ENCODE results near the gene ODAD3. TPM values are rescaled to one million over a fixed set of nuclear protein-coding genes. Genes with fewer than 3 reads are reported as not detected.
"Not testable (repeated sequence)": the region's sequence is repeated elsewhere in the genome, so short reads cannot be mapped to it uniquely, and the experiment has no call there.

ODAD3 gene
- total RNA-seq, 1 donor from 2014 or later: not detected

DNA sequence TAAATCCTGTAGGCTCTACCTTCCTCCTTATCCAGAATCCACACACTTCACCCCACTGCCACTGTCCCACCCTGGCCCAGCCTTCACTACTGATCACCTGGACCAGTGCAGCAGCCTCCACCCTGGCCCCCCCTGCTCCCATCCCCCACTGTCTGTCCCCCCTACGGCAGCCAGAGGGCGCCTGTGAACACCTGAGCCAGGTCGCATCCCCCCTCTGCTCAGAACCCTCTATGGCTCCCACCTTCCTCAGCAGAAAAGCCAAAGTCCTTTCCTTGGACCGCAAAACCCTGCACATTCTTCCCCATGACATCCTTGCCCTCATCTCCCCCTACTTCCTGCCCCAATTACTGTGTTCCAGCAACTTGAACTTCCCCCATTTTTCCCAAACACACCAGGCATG is 25.3 kb upstream of the ODAD3 start:
- no peak for DNase-seq

DNA sequence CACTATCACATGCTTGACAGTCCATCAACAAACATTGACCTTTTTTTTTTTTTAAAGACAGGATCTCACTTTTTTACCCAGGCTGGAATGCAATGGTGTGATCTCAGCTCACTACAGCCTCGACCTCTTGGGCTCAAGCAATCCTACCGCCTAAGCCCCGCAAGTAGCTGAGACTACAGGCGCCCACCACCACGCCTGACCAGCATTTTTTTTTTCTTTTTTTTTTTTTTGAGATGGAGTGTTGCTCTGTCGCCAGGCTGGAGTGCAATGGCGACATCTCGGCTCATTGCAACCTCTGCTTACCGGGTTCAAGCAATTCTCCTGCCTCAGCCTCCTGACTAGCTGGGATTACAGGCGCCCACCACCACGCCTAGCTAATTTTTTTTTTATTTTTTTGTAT is 24.0 kb upstream of the ODAD3 start:
- not testable (repeated sequence) for DNase-seq

GRCh38 chr19:11458236-11458900 is 23.4 kb upstream of the ODAD3 start:
- no peak for DNase-seq

DNA sequence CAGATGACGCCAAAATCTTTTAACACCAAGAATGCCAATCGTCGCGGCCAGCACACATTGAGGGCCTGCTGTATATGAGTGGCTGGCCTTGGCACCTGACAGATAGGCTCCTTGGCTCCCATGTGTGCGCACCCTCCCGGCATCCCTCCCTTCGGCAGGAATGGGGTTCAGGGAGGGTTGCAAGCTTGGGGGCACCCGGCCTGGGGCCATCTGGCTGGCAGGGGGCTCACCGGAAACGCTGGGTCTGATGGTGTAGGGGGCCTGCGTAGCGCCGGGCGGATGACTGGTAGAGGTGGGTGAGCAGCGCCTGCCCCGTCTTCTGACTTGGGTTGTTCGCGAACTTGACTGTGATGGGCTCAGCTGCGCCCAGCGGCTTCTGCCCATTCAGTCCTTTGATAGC is 22.9 kb upstream of the ODAD3 start:
- no peak for DNase-seq

DNA sequence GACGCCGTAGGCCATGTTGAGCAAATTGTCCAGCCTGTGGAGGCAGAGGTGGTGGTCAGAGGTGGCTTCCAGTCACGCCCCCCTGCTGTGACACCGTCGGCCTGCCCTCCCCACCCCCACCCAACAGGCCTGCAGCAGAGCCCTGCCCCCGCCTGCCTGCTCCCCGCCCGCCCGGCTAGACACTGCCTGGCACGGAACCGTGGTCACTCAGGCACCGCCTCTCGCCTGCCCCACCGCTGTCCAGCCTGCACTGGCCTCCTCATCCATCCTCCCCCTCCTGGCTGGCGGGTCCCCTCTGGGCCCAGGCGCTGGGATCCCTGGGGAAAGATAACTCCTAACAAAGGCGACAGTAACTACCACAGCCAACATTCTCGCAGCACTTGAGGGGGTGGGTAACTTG is 22.2 kb upstream of the ODAD3 start:
- DNase-seq: no peak

DNA sequence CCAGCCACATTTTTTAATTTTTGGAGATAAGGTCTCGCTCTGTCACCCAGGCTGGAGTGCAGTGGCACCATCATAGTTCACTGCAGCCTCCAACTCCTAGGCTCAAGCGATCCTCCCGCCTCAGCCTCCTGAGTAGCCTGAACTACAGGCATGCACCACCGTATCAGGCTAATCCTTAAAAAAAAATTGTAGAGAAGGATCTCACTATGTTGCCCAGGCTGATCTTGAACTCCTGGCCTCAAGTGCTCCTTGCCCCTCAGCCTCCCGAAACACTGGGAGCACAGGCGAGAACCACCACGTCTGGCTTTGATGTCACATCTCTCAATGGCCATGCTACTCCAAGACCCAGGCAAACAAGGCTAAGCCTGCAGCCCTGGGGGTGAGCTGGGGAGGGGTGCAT is 21.7 kb upstream of the ODAD3 start:
- no peak for DNase-seq

DNA sequence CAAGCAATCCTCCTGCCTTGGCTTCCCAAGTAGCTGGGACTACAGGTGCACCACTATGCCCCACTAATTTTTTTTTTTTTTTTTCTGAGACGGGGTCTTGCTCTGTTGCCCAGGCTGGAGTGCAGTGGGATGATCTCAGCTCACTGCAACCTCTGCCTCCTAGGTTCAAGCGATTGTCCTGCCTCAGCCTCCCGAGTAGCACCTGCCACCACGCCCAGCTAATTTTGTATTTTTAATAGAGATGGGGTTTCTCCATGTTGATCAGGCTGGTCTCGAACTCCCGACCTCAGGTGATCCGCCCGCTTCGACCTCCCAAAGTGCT is 20.3 kb upstream of the ODAD3 start:
- DNase-seq: not testable (repeated sequence)

- DNase-seq: no peak
Measured at GRCh38 chr19:11453468-11454341, 18.8 kb upstream of the ODAD3 start.

GRCh38 chr19:11452620-11453310 is 17.8 kb upstream of the ODAD3 start:
- DNase-seq: no peak

DNA sequence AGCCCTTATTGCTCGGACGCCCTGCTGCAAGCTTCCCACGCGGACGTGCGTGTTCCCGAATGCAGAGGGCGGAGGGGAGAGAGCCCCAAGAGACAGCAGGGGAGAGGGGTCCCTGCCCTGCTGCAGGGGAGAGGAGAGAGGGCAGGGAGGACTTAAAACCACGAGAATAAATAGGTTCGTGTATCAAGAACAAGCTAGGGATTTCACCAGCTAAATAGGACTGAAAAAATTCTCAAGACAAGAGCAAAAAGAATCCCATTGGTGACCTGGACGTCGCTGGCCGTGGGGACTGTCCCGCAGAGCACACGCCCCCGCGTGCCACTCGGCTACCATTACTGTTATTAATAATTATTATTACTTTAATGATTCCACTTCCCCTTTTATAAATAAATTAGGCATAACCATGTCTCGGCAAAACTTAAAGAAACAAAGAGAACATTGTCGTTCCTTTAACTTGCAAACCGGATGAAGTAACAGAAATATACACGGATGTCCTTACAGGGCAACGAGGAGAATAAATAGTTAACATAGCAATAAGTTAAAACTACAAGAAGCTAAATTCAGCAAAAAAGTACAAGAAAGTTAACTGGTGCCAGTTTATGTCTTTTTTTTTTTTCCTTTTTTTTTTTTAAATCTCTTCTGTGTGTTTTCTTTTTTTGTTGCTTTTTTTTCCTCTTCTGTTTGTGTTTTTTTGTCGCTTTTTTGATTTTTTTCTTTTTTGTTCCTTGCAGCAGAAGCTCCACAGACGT is 17.1 kb upstream of the ODAD3 start:
- peak; percentile 32 for DNase-seq

DNA sequence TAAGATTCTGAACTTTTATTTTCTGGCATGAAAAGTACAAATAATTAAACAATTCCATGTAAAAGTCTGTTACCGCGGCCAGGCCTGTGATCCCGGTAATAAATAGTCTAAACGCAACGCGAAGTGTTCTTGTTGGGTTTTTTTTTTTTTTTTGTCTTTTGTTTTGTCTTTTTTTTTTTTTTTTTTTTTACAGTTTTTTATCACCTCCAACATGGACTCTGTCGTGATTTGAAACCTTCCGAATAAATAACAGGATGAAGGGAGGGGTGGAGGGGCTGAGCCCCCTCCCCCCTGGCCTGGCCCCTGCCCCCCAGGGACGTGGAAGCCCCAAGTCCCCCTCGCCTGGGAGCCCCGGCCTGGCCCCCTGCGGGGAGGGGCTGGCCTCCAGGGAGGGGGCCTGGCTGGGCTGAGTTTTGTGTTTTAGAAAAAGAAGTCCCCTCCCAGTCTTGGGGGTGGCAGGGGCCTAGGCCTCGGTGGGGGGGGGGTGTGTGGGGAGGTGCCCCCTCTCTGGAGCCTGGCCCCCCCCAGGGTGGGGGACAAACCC is 16.5 kb upstream of the ODAD3 start:
- DNase-seq: no peak

GRCh38 chr19:11450570-11451326 is 15.8 kb upstream of the ODAD3 start:
- DNase-seq: no peak

DNA sequence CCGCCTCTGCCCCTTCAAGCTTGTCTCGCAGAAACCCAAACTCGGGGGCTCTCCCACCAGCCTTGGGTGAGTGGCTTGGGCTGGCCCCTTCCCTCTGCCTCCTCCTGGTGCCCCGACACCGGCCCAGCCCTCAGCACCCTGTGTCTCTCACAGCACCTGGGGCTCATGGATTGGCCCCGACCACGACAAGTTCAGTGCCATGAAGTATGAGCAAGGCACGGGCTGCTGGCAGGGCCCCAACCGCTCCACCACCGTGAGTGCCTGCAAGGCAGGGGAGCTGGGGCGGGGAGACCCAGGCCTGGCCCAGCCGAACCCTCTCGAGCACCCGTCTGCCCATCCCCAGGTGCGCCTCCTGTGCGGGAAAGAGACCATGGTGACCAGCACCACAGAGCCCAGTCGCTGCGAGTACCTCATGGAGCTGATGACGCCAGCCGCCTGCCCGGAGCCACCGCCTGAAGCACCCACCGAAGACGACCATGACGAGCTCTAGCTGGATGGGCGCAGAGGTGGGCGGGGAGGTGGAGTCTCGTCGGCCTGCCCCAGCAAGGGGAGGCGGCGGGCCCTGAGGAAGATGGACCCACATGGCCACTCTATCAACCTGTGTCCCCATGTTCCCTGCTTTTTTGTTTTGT is 14.1 kb upstream of the ODAD3 start:
- no peak for DNase-seq

- DNase-seq: no peak
Measured at GRCh38 chr19:11448410-11448809, 13.5 kb upstream of the ODAD3 start.

GRCh38 chr19:11447347-11448262 is 12.7 kb upstream of the ODAD3 start:
- DNase-seq: no peak

- peak; percentile 38 for DNase-seq
Measured at GRCh38 chr19:11446652-11447301, 11.9 kb upstream of the ODAD3 start.

- no peak for DNase-seq
Measured at GRCh38 chr19:11446271-11446651, 11.3 kb upstream of the ODAD3 start.

GRCh38 chr19:11445141-11445540 is 10.2 kb upstream of the ODAD3 start:
- no peak for DNase-seq

GRCh38 chr19:11444059-11444458 is 9.1 kb upstream of the ODAD3 start:
- DNase-seq: no peak
